IgD-negative memory B cell (primary cell): ENCODE data around the gene OTUD4. TPM values are rescaled to one million over a fixed set of nuclear protein-coding genes. Genes with fewer than 3 reads are reported as not detected.
"Not testable (repeated sequence)": the region's sequence is repeated elsewhere in the genome, so short reads cannot be mapped to it uniquely, and the experiment has no call there.

Experiments
- H3K27ac Mint-ChIP-seq, 3 donors: one replicate each; pipeline ENCODE4 v1.8.0; 2020 to 2022; ENCODE audit warnings: mild to moderate bottlenecking in 3 of 3, mixed read lengths in 3 of 3, moderate library complexity in 1 of 3
- H3K27me3 Mint-ChIP-seq: one replicate; pipeline ENCODE4 v1.8.0; 2021; ENCODE audit warnings: mixed read lengths
- H3K36me3 Mint-ChIP-seq: one replicate; pipeline ENCODE4 v1.8.0; 2020; ENCODE audit warnings: mild to moderate bottlenecking, mixed read lengths
- H3K4me1 Mint-ChIP-seq, 3 donors: one replicate each; pipeline ENCODE4 v1.8.0; 2020 to 2022; ENCODE audit warnings: mixed read lengths in 3 of 3, mild to moderate bottlenecking in 1 of 3
- H3K4me3 Mint-ChIP-seq, 4 donors: one replicate each; pipeline ENCODE4 v1.8.0; 2020 to 2022; ENCODE audit warnings: mild to moderate bottlenecking in 4 of 4, mixed read lengths in 4 of 4, moderate library complexity in 3 of 4
- H3K9me3 Mint-ChIP-seq, 3 donors: one replicate each; pipeline ENCODE4 v1.8.0; 2020 to 2021; ENCODE audit warnings: mixed read lengths in 3 of 3, mild to moderate bottlenecking in 1 of 3
- polyA plus RNA-seq: library from polyadenylated mRNA; unstranded; fragments of 300-500 nt; fragmentation: Illumina TruSeq; gene quantifications from one replicate; pipeline ENCODE4 v1.2.3, GENCODE V29; 2021

OTUD4 gene
- polyA plus RNA-seq, 1 donor from 2014 or later: 9.0 TPM

- peaks cover 16 to 23% (median 19%) of the 10 kb centered on the region in 3 donors for H3K4me1 Mint-ChIP-seq
- no peaks in the 10 kb centered on the region for H3K9me3 Mint-ChIP-seq
- H3K27ac Mint-ChIP-seq: no peak overlapping the region
- H3K36me3 Mint-ChIP-seq: peaks cover 14% of the 10 kb centered on the region
- H3K4me3 Mint-ChIP-seq: no peak overlapping the region
- no peaks in the 10 kb centered on the region for H3K27me3 Mint-ChIP-seq
These were observed 10.2 kb downstream of the OTUD4 start for GRCh38 chr4:145170223-145170622.

DNA sequence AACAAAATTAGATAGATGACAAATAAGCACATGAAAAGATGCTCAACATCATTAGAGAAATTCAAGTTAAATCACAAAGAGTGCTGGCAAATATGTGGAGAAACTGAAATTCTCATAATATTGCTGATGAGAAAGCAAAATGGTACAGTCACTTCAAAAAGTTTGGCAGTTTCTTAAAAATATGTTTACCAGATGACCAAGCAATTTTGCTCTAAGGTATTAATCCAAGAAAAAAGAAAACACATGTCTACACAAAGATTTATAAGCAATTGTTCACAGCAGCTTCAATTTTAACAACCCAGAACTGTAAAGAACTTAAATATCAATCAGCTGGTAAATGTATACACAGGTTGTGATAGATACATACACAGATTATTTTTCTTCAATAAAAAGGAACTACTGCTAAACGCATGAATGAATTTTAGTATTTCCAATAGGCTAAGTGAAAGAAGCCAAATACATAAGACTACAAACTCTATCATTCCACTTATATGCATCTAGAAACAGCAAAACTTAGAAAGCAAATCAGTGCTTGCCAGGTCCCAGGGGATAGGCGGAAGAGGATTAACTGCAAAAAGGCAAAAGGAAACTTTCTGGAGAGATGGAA, 11.7 kb downstream of the OTUD4 start:
- Mint-ChIP-seq H3K4me1 (peaks cover 10 to 16% (median 10%) of the 10 kb centered on the region in 3 donors), H3K27ac (peak overlapping the region in 1 of 3 donors; percentile 26), H3K36me3 (peaks cover 7% of the 10 kb centered on the region), H3K27me3 (no peaks in the 10 kb centered on the region), H3K9me3 (no peaks in the 10 kb centered on the region), H3K4me3 (peak overlapping the region in 1 of 4 donors; percentile 4)

DNA sequence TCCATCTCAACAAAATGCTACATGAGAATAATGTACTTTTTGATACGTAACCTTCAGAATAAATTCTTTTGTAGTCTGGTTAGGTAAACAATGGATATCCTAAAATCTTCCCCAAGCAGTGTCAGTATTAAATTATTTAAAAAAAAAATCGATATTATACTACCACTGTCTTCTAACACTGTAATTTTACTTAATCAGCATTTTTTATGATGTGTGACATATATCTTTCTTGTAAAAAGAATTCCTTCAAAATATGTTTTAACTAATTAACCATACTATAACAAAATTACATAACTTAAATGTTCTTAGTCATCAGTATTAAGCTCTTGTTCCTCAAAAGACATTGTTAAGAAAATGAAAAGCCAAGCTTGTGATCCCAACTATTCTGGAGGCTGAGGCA, 12.5 kb downstream of the OTUD4 start:
- Mint-ChIP-seq H3K4me3 (no peak overlapping the region), H3K36me3 (peaks cover 5% of the 10 kb centered on the region), H3K27me3 (no peaks in the 10 kb centered on the region), H3K27ac (no peak overlapping the region), H3K9me3 (no peaks in the 10 kb centered on the region), H3K4me1 (peaks cover 8 to 15% (median 8%) of the 10 kb centered on the region in 3 donors)

DNA sequence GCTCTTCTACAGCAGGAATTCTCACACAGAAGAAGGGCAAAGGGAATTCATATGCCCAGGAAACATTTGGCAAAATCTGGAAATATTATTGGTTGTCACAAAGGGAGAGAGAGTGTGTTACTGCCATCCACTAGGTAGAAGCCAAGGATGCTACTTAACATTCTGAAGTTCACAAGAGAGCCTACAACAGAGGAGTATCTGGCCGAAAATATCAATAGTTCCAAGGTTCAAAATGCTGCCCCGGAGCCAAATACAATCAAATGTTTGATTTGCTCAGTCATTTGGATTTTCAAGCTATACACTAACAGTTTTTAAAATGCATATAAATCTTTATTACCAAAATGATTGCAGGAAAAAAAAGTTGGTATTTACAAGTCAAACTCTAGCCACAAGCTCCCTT, 18.8 kb downstream of the OTUD4 start:
- no peaks in the 10 kb centered on the region for H3K36me3 Mint-ChIP-seq
- no peaks in the 10 kb centered on the region for H3K9me3 Mint-ChIP-seq
- H3K4me1 Mint-ChIP-seq: peaks cover 0 to 3% (median 0%) of the 10 kb centered on the region in 3 donors
- H3K27ac Mint-ChIP-seq: no peak overlapping the region
- H3K4me3 Mint-ChIP-seq: no peak overlapping the region
- no peaks in the 10 kb centered on the region for H3K27me3 Mint-ChIP-seq

DNA sequence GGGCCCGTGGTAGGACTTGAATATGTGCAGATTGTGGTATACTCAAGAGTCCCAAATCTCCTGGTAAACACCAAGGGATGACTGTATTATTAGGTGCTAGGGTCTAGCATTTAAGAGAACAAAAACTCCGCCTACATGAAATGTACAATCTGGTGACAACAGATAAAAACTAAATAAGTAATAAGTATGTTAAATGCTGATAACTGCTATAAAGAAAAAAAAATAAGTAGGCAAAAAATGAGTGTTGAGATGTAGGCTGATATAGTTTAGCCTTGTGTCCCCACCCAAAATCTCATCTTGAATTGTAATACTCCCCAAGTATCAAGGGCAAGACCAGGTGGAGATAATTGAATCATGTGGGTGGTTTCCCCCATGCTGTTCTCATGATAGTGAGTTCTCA, 23.4 kb downstream of the OTUD4 start:
- peaks cover 0 to 4% (median 3%) of the 10 kb centered on the region in 3 donors for H3K4me1 Mint-ChIP-seq
- no peak overlapping the region for H3K27ac Mint-ChIP-seq
- H3K4me3 Mint-ChIP-seq: no peak overlapping the region
- peaks cover 4% of the 10 kb centered on the region for H3K36me3 Mint-ChIP-seq
- H3K9me3 Mint-ChIP-seq: no peaks in the 10 kb centered on the region
- no peaks in the 10 kb centered on the region for H3K27me3 Mint-ChIP-seq

GRCh38 chr4:145155268-145155870, 25.0 kb downstream of the OTUD4 start:
- Mint-ChIP-seq H3K4me1 (peaks cover 1 to 4% (median 3%) of the 10 kb centered on the region in 3 donors), H3K36me3 (peaks cover 7% of the 10 kb centered on the region), H3K27ac (no peak overlapping the region), H3K4me3 (no peak overlapping the region), H3K9me3 (no peaks in the 10 kb centered on the region), H3K27me3 (no peaks in the 10 kb centered on the region)

DNA sequence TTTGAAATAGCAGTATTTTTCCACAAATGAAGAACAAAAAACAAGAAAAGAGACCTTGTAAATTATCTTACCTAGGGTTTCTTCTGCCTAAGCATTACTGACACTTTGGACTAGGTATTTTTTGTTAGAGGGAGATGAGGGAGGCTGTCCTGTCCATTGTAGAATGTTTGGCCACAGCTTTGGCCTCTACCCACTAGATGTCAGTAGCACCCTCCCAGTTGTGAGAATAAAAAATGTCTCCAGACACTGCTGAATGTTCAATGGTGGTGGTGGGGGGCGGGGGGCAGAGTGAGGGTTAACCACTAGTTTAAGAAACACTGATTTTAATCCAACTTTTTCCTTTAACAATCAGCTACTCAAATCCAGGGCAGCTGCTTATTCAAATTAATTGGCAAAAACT, 25.8 kb downstream of the OTUD4 start:
- H3K36me3 Mint-ChIP-seq: peaks cover 8% of the 10 kb centered on the region
- no peaks in the 10 kb centered on the region for H3K9me3 Mint-ChIP-seq
- peaks cover 3 to 9% (median 4%) of the 10 kb centered on the region in 3 donors for H3K4me1 Mint-ChIP-seq
- no peak overlapping the region for H3K27ac Mint-ChIP-seq
- H3K27me3 Mint-ChIP-seq: no peaks in the 10 kb centered on the region
- H3K4me3 Mint-ChIP-seq: no peak overlapping the region

DNA sequence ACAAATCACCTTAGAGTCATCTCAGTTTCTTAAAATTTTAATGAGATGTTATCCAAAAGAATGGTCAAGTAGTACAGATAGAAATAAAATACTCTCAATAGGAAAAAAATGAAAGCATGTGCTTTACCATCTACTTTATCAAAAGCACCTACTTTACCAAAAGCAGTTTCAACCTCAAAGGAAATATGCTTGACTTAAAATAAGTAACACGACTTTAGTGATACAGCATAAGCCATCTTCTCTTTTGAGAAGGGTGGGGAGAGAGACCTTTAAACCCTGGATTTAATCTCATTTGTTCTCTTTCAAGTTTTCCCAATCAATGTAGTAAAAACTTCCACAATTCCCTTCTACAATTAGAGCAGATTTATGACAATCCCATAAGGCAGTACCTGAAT, 26.5 kb downstream of the OTUD4 start:
- Mint-ChIP-seq H3K36me3 (peaks cover 8% of the 10 kb centered on the region), H3K4me1 (peaks cover 3 to 9% (median 4%) of the 10 kb centered on the region in 3 donors), H3K9me3 (no peaks in the 10 kb centered on the region), H3K27ac (peak overlapping the region in 1 of 3 donors; percentile 76), H3K4me3 (no peak overlapping the region), H3K27me3 (no peaks in the 10 kb centered on the region)

DNA sequence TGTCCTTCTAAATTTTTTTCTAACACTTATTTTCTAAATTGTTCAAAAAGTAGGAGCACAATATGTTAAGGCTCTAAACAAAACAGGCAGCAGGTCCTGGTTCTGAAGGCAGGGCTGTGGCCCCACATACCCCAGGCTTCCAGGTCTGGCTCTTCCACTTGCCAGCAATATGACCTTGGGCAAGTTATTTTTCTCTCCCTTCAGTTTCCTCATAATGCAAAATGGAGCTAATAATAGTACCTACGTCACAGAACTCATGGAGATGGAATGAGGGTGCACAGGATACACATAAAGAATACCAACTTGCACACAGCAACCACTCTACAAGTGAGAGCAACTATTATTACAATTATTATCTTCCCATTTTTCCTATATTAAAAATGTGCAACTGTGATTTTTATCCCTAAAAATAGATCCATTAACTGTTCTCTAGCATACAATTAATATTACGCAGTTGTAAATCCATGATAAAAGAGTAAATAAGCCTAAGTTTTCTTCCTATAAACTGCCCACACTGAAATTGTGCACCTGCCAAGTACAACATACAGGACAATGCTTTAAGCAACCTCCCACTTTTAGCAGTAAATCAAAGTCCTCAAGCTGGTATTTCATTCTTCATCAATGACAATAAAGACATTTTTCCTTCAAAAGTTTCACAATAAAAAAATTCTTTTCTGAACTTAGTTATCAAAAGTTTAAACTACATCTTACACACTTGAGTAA, 27.0 kb downstream of the OTUD4 start:
- Mint-ChIP-seq H3K4me3 (no peak overlapping the region), H3K27ac (peak overlapping the region in 1 of 3 donors; percentile 76), H3K9me3 (no peaks in the 10 kb centered on the region), H3K4me1 (peaks cover 3 to 9% (median 4%) of the 10 kb centered on the region in 3 donors), H3K27me3 (no peaks in the 10 kb centered on the region), H3K36me3 (peaks cover 8% of the 10 kb centered on the region)

- H3K4me1 Mint-ChIP-seq: peaks cover 0 to 9% (median 1%) of the 10 kb centered on the region in 3 donors
- no peaks in the 10 kb centered on the region for H3K27me3 Mint-ChIP-seq
- no peak overlapping the region for H3K27ac Mint-ChIP-seq
- peaks cover 6% of the 10 kb centered on the region for H3K36me3 Mint-ChIP-seq
- no peaks in the 10 kb centered on the region for H3K9me3 Mint-ChIP-seq
- H3K4me3 Mint-ChIP-seq: no peak overlapping the region
These were observed 31.4 kb downstream of the OTUD4 start for GRCh38 chr4:145148980-145149379.

GRCh38 chr4:145136219-145136618, 44.2 kb downstream of the OTUD4 start:
- H3K36me3 Mint-ChIP-seq: peaks cover 16% of the 10 kb centered on the region
- peaks cover 19 to 23% (median 20%) of the 10 kb centered on the region in 3 donors for H3K4me1 Mint-ChIP-seq
- H3K9me3 Mint-ChIP-seq, H3K27me3 Mint-ChIP-seq: not testable (repeated sequence)
- peak overlapping the region in 1 of 4 donors; percentile 49 for H3K4me3 Mint-ChIP-seq
- peak overlapping the region in 2 of 3 donors; percentile 39 to 80 for H3K27ac Mint-ChIP-seq

DNA sequence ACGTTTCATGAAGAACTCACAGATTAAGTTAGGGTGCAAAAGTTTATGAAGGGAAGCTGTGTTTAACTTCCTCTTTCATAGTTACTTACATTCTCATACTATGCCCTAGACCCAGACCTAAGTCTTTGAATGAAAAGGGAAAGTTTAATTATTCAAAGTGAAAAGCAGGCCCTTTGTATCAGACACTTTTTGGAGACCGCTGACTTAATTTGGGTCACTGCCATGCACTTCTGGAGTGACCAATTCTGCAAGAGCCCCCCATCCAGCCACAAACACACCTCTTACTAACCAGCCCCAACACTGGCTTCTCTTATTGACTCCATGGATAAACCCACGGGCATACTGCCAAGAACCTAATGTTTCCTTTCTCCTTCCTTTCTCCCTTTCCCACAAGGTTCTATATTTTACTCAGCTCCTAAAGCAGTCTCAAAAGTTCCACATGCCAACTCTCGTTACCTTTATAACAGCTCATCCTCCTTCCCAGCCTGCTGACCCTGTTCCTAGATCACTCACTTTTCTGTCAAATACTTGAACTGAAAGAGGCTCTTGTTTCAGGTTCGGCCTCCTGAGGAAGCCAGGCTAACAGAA, 47.8 kb downstream of the OTUD4 start:
- Mint-ChIP-seq H3K9me3 (no peaks in the 10 kb centered on the region), H3K36me3 (peaks cover 5% of the 10 kb centered on the region), H3K27ac (peak overlapping the region; percentile 29 to 78 (median 51)), H3K4me1 (peaks cover 19 to 30% (median 20%) of the 10 kb centered on the region in 3 donors), H3K27me3 (no peaks in the 10 kb centered on the region), H3K4me3 (peak overlapping the region in 3 of 4 donors; percentile 13 to 76 (median 18))

- Mint-ChIP-seq H3K4me3 (peak overlapping the region in 1 of 4 donors; percentile 76), H3K36me3 (peaks cover 2% of the 10 kb centered on the region), H3K27me3 (no peaks in the 10 kb centered on the region), H3K4me1 (peaks cover 18 to 30% (median 19%) of the 10 kb centered on the region in 3 donors), H3K27ac (no peak overlapping the region), H3K9me3 (no peaks in the 10 kb centered on the region)
These were observed 48.5 kb downstream of the OTUD4 start for GRCh38 chr4:145131848-145132247.

DNA sequence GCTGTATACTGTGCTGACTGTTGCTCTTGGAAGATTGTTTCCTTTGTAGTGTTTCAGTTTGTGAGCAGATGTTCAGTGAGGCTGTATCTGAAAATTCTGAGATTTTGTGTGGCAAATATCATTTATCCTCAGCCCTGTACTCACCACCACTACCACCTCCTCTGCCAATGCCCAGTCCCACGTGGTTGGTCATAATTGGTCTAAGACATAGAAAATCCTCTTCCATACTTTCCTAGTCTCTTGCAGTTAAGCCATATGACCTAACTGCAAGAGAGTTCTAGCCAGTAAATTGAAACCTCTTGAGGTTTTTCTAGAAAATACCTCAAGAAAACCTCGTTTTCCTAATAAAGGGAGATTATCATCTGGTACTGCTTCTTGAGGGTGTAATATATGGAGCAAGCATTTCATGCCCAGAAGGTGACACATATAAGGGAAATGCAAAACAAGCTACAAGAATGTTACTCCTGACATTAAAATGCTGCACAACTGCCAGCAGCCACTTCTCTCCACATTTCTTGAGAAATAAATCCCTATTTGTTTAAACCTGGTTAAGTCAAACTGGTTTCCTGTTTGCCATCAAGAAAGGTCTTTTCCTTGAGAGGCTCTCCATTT, 49.5 kb downstream of the OTUD4 start:
- Mint-ChIP-seq H3K27me3 (no peaks in the 10 kb centered on the region), H3K27ac (peak overlapping the region in 1 of 3 donors; percentile 29), H3K36me3 (peaks cover 4% of the 10 kb centered on the region)

GRCh38 chr4:145130130-145130529, 50.3 kb downstream of the OTUD4 start:
- Mint-ChIP-seq H3K4me3 (no peak overlapping the region), H3K27ac (peak overlapping the region in 1 of 3 donors; percentile 29), H3K36me3 (peaks cover 4% of the 10 kb centered on the region), H3K9me3 (no peaks in the 10 kb centered on the region), H3K4me1 (peaks cover 9 to 26% (median 10%) of the 10 kb centered on the region in 3 donors), H3K27me3 (no peaks in the 10 kb centered on the region)

More for the DNA sequence above, 49.5 kb downstream of the OTUD4 start:
- H3K4me1 Mint-ChIP-seq: peaks cover 15 to 29% (median 15%) of the 10 kb centered on the region in 3 donors
- no peak overlapping the region for H3K4me3 Mint-ChIP-seq
- no peaks in the 10 kb centered on the region for H3K9me3 Mint-ChIP-seq
